HEK293 (cell line): ENCODE measurements around the gene SH3GLB2.

Experiments
- CTCF ChIA-PET: fragments of 350-600 bp; formaldehyde crosslinking; extraction: SDS; loops from one replicate; lab custom pipeline; 2021; ENCODE audit warnings: antibody characterized with exemption; lab: Yijun Ruan, JAX
- POLR2A ChIA-PET: fragments of 300-600 bp; formaldehyde crosslinking; extraction: SDS; loops from one replicate; lab custom pipeline; 2020; ENCODE audit warnings: antibody characterized with exemption, inconsistent platforms; lab: Yijun Ruan, JAX
- H3K27ac ChIP-seq: fragments of 200-500 bp; sonication (Bioruptor generic); 2 replicates; pipeline ENCODE4 v1.5.1; 2014; ENCODE audit warnings: low read depth, low read length, control low read depth, inconsistent platforms; ENCODE audit errors: extremely low read depth
- H3K36me3 ChIP-seq, 2 experiments: fragments of 200-500 bp in 1 of 2; sonication (Bioruptor generic) in 1 of 2; 1 replicate in 1 of 2; 2 replicates in 1 of 2; pipeline ENCODE4 v1.5.1; 2014 to 2017; ENCODE audit warnings: inconsistent platforms in 2 of 2, low read length in 2 of 2; ENCODE audit not compliant: control insufficient read depth in 2 of 2, insufficient read depth in 1 of 2
- H3K4me1 ChIP-seq: fragments of 200-500 bp; sonication (Bioruptor generic); 2 replicates; pipeline ENCODE4 v1.5.1; 2014; ENCODE audit warnings: mild to moderate bottlenecking, low read length, inconsistent platforms; ENCODE audit not compliant: control insufficient read depth, insufficient read depth
- H3K4me3 ChIP-seq: 2 replicates; pipeline ENCODE4 v1.5.1; 2011; ENCODE audit warnings: low read depth, mild to moderate bottlenecking, control low read depth, low read length, moderate library complexity
- H3K9me3 ChIP-seq: fragments of 200-500 bp; sonication (Bioruptor generic); 2 replicates; pipeline ENCODE4 v1.5.1; 2014; ENCODE audit warnings: low read depth, low read length, inconsistent platforms; ENCODE audit not compliant: control insufficient read depth, insufficient read depth
- GLIS2 ChIP-seq: fragments of 450-650 bp; formaldehyde crosslinking; IDR thresholded peaks from 2 replicates; pipeline ENCODE4 v1.5.1; 2016; ENCODE audit warnings: missing biosample characterization, missing genetic modification characterization
- HOXA7 ChIP-seq: sonication (generic); formaldehyde crosslinking; IDR thresholded peaks from 2 replicates; pipeline ENCODE4 v1.8.1; 2022; ENCODE audit warnings: missing genetic modification reagents, borderline replicate concordance
- HOXC10 ChIP-seq: sonication (generic); formaldehyde crosslinking; IDR thresholded peaks from 2 replicates; pipeline ENCODE4 v1.8.1; 2023; ENCODE audit warnings: mild to moderate bottlenecking, missing genetic modification reagents
- KLF10 ChIP-seq: fragments of 450-650 bp; IDR thresholded peaks from 2 replicates; pipeline ENCODE4 v1.5.1; 2018; ENCODE audit warnings: missing biosample characterization, mild to moderate bottlenecking, missing genetic modification characterization
- KLF17 ChIP-seq: fragments of 450-650 bp; formaldehyde crosslinking; IDR thresholded peaks from 2 replicates; pipeline ENCODE4 v1.5.1; 2016; ENCODE audit warnings: missing biosample characterization, missing genetic modification characterization
- MYNN ChIP-seq: fragments of 450-650 bp; formaldehyde crosslinking; IDR thresholded peaks from 2 replicates; pipeline ENCODE4 v1.5.1; 2016; ENCODE audit warnings: missing biosample characterization, missing genetic modification characterization, borderline replicate concordance
- ZBTB21 ChIP-seq: fragments of 450-650 bp; formaldehyde crosslinking; IDR thresholded peaks from 2 replicates; pipeline ENCODE4 v1.5.1; 2017; ENCODE audit warnings: missing biosample characterization, missing genetic modification characterization
- ZBTB49 ChIP-seq: fragments of 450-650 bp; formaldehyde crosslinking; IDR thresholded peaks from 2 replicates; pipeline ENCODE4 v1.5.1; 2016; ENCODE audit warnings: missing biosample characterization, missing genetic modification characterization, low read depth
- ZNF148 ChIP-seq: fragments of 450-650 bp; formaldehyde crosslinking; IDR thresholded peaks from 2 replicates; pipeline ENCODE4 v1.5.0; 2017; ENCODE audit warnings: missing biosample characterization, missing genetic modification characterization, borderline replicate concordance
- ZNF174 ChIP-seq: fragments of 450-650 bp; formaldehyde crosslinking; IDR thresholded peaks from 2 replicates; pipeline ENCODE4 v1.5.0; 2017; ENCODE audit warnings: missing biosample characterization, mild to moderate bottlenecking, missing genetic modification characterization
- ZNF311 ChIP-seq: fragments of 450-650 bp; formaldehyde crosslinking; IDR thresholded peaks from 2 replicates; pipeline ENCODE4 v1.5.1; 2017; ENCODE audit warnings: missing biosample characterization, missing genetic modification characterization, borderline replicate concordance
- ZNF571 ChIP-seq: fragments of 450-650 bp; formaldehyde crosslinking; IDR thresholded peaks from 2 replicates; pipeline ENCODE4 v1.5.0; 2017; ENCODE audit warnings: missing biosample characterization, missing genetic modification characterization
- ZNF580 ChIP-seq: fragments of 450-650 bp; formaldehyde crosslinking; IDR thresholded peaks from 2 replicates; pipeline ENCODE4 v1.5.1; 2016; ENCODE audit warnings: missing biosample characterization, missing genetic modification characterization
- ZNF596 ChIP-seq: fragments of 450-650 bp; IDR thresholded peaks from 2 replicates; pipeline ENCODE4 v1.5.0; 2018; ENCODE audit warnings: missing biosample characterization, mild to moderate bottlenecking, missing genetic modification characterization, moderate library complexity
- ZNF624 ChIP-seq: fragments of 450-650 bp; formaldehyde crosslinking; IDR thresholded peaks from 2 replicates; pipeline ENCODE4 v1.5.1; 2017; ENCODE audit warnings: missing biosample characterization, missing genetic modification characterization
- ZNF654 ChIP-seq: fragments of 450-650 bp; formaldehyde crosslinking; IDR thresholded peaks from 2 replicates; pipeline ENCODE4 v1.5.1; 2016; ENCODE audit warnings: low read depth, missing biosample characterization, missing genetic modification characterization
- ZNF664 ChIP-seq: fragments of 450-650 bp; formaldehyde crosslinking; IDR thresholded peaks from 2 replicates; pipeline ENCODE4 v1.5.1; 2016; ENCODE audit warnings: missing biosample characterization, missing genetic modification characterization
- ZNF670 ChIP-seq: fragments of 450-650 bp; formaldehyde crosslinking; IDR thresholded peaks from 2 replicates; pipeline ENCODE4 v1.5.1; 2016; ENCODE audit warnings: missing biosample characterization, missing genetic modification characterization, low read depth
- TF ChIP-seq, protein P1 (sequence below): fragments of 450-650 bp; formaldehyde crosslinking; IDR thresholded peaks from 2 replicates; pipeline ENCODE4; 2016; ENCODE audit warnings: missing biosample characterization, missing genetic modification characterization
- TF ChIP-seq, protein P2 (sequence below): fragments of 450-650 bp; formaldehyde crosslinking; IDR thresholded peaks from 2 replicates; pipeline ENCODE4 v1.5.1; 2017; ENCODE audit warnings: missing biosample characterization, missing genetic modification characterization

SH3GLB2 gene

DNA sequence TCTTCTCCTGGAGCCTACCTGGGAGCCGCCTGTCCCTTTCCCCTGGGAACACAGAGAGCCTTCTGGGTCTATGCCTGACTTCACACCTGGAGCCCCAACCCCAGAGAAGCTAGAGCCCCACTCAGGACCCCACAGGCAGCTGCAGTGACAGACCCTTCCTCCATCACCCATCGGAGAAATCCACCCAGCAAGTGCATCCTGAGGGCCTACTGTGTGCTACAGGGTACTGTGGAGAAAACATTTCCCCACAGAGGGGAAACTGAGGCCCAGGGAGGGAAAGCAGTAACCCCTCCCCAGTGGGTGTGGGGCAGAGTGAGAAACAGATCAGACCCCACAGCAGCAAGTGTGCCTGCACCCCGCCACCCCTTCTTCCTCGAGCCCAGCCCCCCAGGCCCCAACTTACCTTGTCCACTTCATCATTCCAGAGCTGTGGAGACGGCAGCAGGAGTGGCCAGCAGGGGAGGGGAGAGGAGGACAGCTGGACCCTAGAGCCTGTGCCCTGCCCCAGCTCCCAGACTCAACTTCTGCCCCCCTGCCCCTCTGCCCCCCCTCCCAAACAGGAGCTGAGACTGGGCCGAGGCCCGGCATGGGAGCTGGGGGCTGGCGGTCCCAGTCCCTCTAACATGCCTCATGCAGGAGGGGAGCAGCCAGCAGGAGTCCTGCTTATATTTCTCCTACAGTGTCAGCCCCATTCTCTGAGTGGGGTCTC lies 17.7 kb downstream of the SH3GLB2 start:
- Histone ChIP-seq H3K4me3 (no peak overlapping the region), H3K4me1 (no peaks in the 10 kb centered on the region), H3K9me3 (no peaks in the 10 kb centered on the region), H3K36me3 (peaks cover 3 to 92% of the 10 kb centered on the region in 2 experiments; a peak in 2 of 3 replicates), H3K27ac (no peak overlapping the region)
- TF ChIP-seq ZNF624 (tag by site-specific recombination) = no peak
- no peak for TF ChIP-seq ZNF596 (tag by site-specific recombination)
- no peak for TF ChIP-seq ZNF664 (tag by site-specific recombination)
- TF ChIP-seq HOXA7 (CRISPR knock-in tag) = no peak
- TF ChIP-seq KLF10 = no peak
- no peak for TF ChIP-seq ZNF148
- TF ChIP-seq ZNF311 = no peak
- no peak for TF ChIP-seq GLIS2
- no peak for TF ChIP-seq ZBTB21
- TF ChIP-seq HOXC10 (CRISPR knock-in tag) = no peak
- TF ChIP-seq ZNF654 (tag by site-specific recombination) = no peak
- TF ChIP-seq ZNF580 (tag by site-specific recombination) = no peak
- TF ChIP-seq, protein P1, sequence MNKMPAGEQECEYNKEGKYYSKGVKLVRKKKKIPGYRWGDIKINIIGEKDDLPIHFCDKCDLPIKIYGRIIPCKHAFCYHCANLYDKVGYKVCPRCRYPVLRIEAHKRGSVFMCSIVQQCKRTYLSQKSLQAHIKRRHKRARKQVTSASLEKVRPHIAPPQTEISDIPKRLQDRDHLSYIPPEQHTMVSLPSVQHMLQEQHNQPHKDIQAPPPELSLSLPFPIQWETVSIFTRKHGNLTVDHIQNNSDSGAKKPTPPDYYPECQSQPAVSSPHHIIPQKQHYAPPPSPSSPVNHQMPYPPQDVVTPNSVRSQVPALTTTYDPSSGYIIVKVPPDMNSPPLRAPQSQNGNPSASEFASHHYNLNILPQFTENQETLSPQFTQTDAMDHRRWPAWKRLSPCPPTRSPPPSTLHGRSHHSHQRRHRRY (tag by site-specific recombination) = no peak
- no peak for TF ChIP-seq ZNF670 (tag by site-specific recombination)
- TF ChIP-seq, protein P2, sequence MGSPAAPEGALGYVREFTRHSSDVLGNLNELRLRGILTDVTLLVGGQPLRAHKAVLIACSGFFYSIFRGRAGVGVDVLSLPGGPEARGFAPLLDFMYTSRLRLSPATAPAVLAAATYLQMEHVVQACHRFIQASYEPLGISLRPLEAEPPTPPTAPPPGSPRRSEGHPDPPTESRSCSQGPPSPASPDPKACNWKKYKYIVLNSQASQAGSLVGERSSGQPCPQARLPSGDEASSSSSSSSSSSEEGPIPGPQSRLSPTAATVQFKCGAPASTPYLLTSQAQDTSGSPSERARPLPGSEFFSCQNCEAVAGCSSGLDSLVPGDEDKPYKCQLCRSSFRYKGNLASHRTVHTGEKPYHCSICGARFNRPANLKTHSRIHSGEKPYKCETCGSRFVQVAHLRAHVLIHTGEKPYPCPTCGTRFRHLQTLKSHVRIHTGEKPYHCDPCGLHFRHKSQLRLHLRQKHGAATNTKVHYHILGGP (tag by site-specific recombination) = no peak
- no peak for TF ChIP-seq ZNF174
- no peak for TF ChIP-seq MYNN (tag by site-specific recombination)
- no peak for TF ChIP-seq ZNF571
- TF ChIP-seq ZBTB49 (tag by site-specific recombination) = no peak
- TF ChIP-seq KLF17 (tag by site-specific recombination) = no peak
- CTCF ChIA-PET = interaction anchor here (0.6 kb wide), 1 partner anchor 459 kb away, joined by 3 read pairs; no protein-coding TSS in a partner anchor
- POLR2A ChIA-PET = no interaction called here
